Measurements from ENCODE around the gene IRAK2. TPM values are rescaled to one million over a fixed set of nuclear protein-coding genes. Genes with fewer than 3 reads are reported as not detected.
A peak's percentile ranks its signal among the peaks of the same experiment; 100 is the strongest.

Gene IRAK2
- total and polyA plus RNA-seq, 12 donors = 2.1 to 8.7 (median 4.9) TPM

DNA sequence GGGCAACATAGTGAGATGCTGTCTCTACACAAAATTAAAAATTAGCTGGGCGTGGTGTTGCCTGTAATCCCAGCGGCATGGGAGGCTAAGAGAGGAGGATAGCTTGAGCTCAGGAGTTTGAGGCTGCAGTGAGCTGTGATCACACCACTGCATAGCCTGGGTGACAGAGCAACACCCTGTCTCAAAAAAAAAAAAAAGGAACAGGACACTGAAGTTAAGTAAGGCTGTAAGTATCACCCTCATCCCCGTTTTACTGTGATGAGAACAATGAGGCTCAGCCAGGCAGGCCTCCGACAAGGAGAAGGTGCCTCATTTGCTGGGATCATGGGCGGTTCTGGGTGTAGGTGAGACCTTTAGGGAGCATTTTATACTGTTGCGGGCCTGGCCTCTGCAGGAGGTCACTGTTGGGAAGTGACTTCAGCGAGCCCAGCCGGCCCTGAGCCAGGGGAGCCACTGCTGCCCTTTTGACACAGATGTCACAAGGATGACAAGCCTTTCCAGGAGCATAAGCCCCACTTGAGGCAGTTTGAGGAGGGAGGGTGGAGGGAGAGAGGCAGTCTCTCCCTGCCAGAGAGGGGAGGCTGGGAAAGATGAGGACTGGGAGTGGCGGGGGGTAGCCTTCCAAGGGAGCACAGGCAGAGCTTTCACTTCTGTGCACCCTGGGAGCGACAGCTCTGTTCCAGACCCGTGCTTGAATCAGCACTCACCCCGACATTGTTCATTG is 30.8 kb downstream of the IRAK2 start:
- no peaks in the 10 kb centered on the region for H3K36me3 ChIP-seq (replicated peaks in 1 of 2)
- 56 to 66% (median 61%) methylated on average over 12 of the region's 12 CpGs for WGBS, 4 donors
- H3K27me3 ChIP-seq = no peaks in the 10 kb centered on the region
- no peaks in the 10 kb centered on the region for H3K9me3 ChIP-seq (replicated peaks in 1 of 3)
- no peak overlapping the region for H3K4me3 ChIP-seq
- TF ChIP-seq POLR2A (IDR thresholded peaks at IDR 0.05) = no peak
- TF ChIP-seq, protein P1, sequence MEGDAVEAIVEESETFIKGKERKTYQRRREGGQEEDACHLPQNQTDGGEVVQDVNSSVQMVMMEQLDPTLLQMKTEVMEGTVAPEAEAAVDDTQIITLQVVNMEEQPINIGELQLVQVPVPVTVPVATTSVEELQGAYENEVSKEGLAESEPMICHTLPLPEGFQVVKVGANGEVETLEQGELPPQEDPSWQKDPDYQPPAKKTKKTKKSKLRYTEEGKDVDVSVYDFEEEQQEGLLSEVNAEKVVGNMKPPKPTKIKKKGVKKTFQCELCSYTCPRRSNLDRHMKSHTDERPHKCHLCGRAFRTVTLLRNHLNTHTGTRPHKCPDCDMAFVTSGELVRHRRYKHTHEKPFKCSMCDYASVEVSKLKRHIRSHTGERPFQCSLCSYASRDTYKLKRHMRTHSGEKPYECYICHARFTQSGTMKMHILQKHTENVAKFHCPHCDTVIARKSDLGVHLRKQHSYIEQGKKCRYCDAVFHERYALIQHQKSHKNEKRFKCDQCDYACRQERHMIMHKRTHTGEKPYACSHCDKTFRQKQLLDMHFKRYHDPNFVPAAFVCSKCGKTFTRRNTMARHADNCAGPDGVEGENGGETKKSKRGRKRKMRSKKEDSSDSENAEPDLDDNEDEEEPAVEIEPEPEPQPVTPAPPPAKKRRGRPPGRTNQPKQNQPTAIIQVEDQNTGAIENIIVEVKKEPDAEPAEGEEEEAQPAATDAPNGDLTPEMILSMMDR (IDR thresholded peaks at IDR 0.05) = no peak
- peaks cover 55 to 62% of the 10 kb centered on the region in 2 donors for H3K4me1 ChIP-seq (replicated peaks in 1 of 2)
- intact Hi-C loops (cut with DNase I) = no loop called here
- DNase-seq = peak in 6 of 7 donors; percentile 47 to 71 (median 63)
- H3K27ac ChIP-seq = peak overlapping the region; percentile 68 to 93 (median 92)

DNA sequence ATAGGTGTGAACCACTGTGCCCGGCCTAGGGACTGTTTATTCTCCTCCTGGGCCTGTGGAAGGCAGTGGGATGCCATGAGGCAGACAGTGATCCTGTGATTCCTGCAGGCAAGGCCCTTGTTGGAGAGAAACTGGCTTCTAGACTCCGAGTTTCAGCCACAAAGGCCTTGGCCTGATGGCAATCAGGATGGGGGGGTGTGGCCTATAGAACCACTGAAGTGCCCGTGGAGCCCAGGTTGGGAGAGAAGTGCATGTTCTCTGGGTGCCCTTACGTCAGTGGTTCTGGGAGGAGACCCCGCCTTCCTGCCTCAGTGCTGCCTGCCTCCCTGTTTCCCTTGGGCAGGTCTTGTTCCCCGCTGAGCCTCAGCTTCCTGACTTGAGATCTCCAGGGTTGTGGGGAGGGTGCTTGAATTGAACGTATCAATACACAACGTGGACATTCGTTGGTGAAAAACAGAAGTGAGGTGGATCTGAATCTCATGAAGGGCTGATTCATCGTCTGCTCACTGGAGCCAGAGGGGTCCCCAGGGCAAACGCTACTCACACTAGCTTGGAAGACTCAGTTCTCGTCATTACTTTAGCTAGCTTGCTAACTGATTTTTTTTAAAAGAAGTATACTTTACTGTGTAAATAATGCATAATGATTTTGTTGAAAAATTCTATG is 31.8 kb downstream of the IRAK2 start:
- Histone ChIP-seq H3K36me3 (replicated peaks in 1 of 2) (peaks cover 0 to under 1% of the 10 kb centered on the region in 2 donors), H3K9me3 (replicated peaks in 1 of 3) (no peaks in the 10 kb centered on the region), H3K27ac (peak overlapping the region in 3 of 5 donors; percentile 47 to 93 (median 93)), H3K4me1 (replicated peaks in 1 of 2) (peaks cover 50 to 52% of the 10 kb centered on the region in 2 donors), H3K27me3 (no peaks in the 10 kb centered on the region), H3K4me3 (no peak overlapping the region)
- WGBS, 4 donors = 64 to 75% (median 65%) methylated on average over 11 to 12 of the region's 12 CpGs
- peak in 5 of 7 donors; percentile 29 to 62 (median 46) for DNase-seq
- intact Hi-C loops (cut with DNase I) = no loop called here
- TF ChIP-seq, protein P1 (IDR thresholded peaks at IDR 0.05) = no peak
- no peak for TF ChIP-seq POLR2A (IDR thresholded peaks at IDR 0.05)

DNA sequence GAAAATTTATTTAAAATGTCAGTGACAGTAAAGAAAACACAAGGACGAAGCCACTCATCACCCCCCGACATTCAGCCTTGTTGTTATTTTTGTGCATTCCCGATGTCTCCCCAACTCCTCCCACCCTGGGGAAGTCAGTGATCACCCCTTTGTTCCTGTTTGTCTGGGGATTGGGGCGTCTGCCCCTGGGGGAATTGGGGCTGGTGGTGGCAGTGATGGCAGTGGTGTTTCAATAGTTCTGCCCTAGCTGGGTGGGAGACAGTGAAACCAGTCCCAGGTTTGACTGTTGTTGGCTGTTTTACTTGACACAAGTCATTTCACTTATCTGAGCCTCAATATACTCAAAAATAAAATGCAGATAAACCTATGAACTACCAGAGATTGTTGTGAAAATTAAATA is 33.5 kb downstream of the IRAK2 start:
- intact Hi-C loops (cut with DNase I) = no loop called here
- H3K9me3 ChIP-seq (replicated peaks in 1 of 3) = no peaks in the 10 kb centered on the region
- no peaks in the 10 kb centered on the region for H3K27me3 ChIP-seq
- H3K36me3 ChIP-seq (replicated peaks in 1 of 2) = peaks cover 0 to 3% of the 10 kb centered on the region in 2 donors
- DNase-seq = no peak
- no peak overlapping the region for H3K4me3 ChIP-seq
- 74 to 80% (median 78%) methylated on average over 4 of the region's 4 CpGs for WGBS, 4 donors
- peaks cover 32 to 37% of the 10 kb centered on the region in 2 donors for H3K4me1 ChIP-seq (replicated peaks in 1 of 2)
- TF ChIP-seq POLR2A (IDR thresholded peaks at IDR 0.05) = no peak
- TF ChIP-seq, protein P1 (IDR thresholded peaks at IDR 0.05) = no peak
- peak overlapping the region in 1 of 5 donors; percentile 22 for H3K27ac ChIP-seq

DNA sequence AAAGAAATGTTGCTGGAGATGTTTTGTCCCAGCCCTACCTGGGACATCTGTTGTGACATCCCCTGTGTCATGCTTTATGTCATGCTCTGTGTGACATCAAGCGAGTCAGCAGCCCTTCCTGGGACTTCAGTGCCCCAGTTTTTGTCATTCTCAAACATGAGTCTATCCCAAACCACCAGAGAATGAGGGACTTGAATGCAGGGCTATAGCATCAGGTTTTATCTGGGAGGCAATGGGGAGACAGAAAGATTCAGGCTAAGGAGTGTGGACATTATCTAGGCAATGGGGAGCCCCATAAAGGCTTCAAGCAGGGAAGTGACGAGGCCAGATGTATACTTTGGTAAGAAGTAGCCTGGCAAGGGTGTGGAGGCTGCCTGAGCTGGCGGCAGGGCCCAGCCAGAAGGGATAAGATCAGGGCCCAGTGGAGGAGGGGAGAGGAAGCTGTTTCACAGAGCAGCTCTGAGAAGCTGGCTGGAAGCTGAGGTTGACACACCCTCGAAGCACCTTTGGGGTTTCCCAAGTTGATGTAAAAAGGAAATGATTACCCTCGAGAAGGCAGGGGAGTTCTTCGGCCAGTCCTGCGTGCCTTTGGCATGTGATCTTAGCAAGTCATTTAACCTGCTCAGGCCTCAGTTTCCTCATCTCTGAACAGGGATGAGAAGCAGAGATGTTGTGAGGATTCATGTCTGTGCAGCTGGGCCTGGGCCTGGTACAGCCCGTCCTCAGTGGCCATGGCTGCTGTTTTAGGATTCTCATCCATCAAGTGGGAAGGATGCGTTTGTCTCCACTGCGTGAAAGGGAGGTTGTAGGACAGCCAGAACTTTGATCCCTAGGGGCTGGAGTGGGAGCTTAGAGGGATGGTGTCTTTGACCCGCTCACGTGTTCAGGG is 34.3 kb downstream of the IRAK2 start:
- Histone ChIP-seq H3K4me3 (no peak overlapping the region), H3K36me3 (replicated peaks in 1 of 2) (peaks cover 0 to 3% of the 10 kb centered on the region in 2 donors), H3K9me3 (replicated peaks in 1 of 3) (no peaks in the 10 kb centered on the region), H3K27ac (peak overlapping the region in 1 of 5 donors; percentile 53), H3K27me3 (no peaks in the 10 kb centered on the region), H3K4me1 (replicated peaks in 1 of 2) (peaks cover 30 to 35% of the 10 kb centered on the region in 2 donors)
- no peak for TF ChIP-seq POLR2A (IDR thresholded peaks at IDR 0.05)
- TF ChIP-seq, protein P1 (IDR thresholded peaks at IDR 0.05) = no peak
- no peak for DNase-seq
- intact Hi-C loops (cut with DNase I) = no loop called here
- 74 to 79% (median 76%) methylated on average over 9 to 12 of the region's 12 CpGs for WGBS, 4 donors
